ENCODE results near the gene FZD4.
"Not testable (repeated sequence)": the region's sequence is repeated elsewhere in the genome, so short reads cannot be mapped to it uniquely, and the experiment has no call there.

The FZD4 gene

GRCh38 chr11:86955361-86956120 is at the start of gene FZD4:
TSS of gene FZD4 (minus strand) at chr11:86955395. CDS start at chr11:86955085, 310 bp downstream.
- peak in 3 of 4 experiments; percentile 11 to 51 (median 17) for DNase-seq (ENCODE audit: low read depth in 4 of 4, low spot score in 1 of 4)

GRCh38 chr11:87004281-87004680 is 49.1 kb upstream of the FZD4 start:
- DNase-seq (ENCODE audit: low read depth in 4 of 4, low spot score in 1 of 4): not testable (repeated sequence)

GRCh38 chr11:87002918-87003317 is 47.7 kb upstream of the FZD4 start:
- DNase-seq (ENCODE audit: low read depth in 4 of 4, low spot score in 1 of 4): no peak

GRCh38 chr11:86999859-87000753 is 44.9 kb upstream of the FZD4 start:
- no peak for DNase-seq (ENCODE audit: low read depth in 4 of 4, low spot score in 1 of 4)

- DNase-seq (ENCODE audit: low read depth in 4 of 4, low spot score in 1 of 4): no peak
Measured at GRCh38 chr11:86999388-86999787, 44.2 kb upstream of the FZD4 start.

GRCh38 chr11:86996953-86997570 is 41.9 kb upstream of the FZD4 start:
- no peak for DNase-seq (ENCODE audit: low read depth in 4 of 4, low spot score in 1 of 4)

- no peak for DNase-seq (ENCODE audit: low read depth in 4 of 4, low spot score in 1 of 4)
Measured at GRCh38 chr11:86993031-86993430, 37.8 kb upstream of the FZD4 start.

GRCh38 chr11:86992340-86992739 is 37.1 kb upstream of the FZD4 start:
- not testable (repeated sequence) for DNase-seq (ENCODE audit: low read depth in 4 of 4, low spot score in 1 of 4)

GRCh38 chr11:86991341-86991740 is 36.1 kb upstream of the FZD4 start:
- no peak for DNase-seq (ENCODE audit: low read depth in 4 of 4, low spot score in 1 of 4)

GRCh38 chr11:86990515-86990914 is 35.3 kb upstream of the FZD4 start:
- no peak for DNase-seq (ENCODE audit: low read depth in 4 of 4, low spot score in 1 of 4)

- no peak for DNase-seq (ENCODE audit: low read depth in 4 of 4, low spot score in 1 of 4)
Measured at GRCh38 chr11:86990031-86990430, 34.8 kb upstream of the FZD4 start.

GRCh38 chr11:86988351-86988881 is 33.2 kb upstream of the FZD4 start:
- no peak for DNase-seq (ENCODE audit: low read depth in 4 of 4, low spot score in 1 of 4)

GRCh38 chr11:86987679-86988078 is 32.5 kb upstream of the FZD4 start:
- DNase-seq (ENCODE audit: low read depth in 4 of 4, low spot score in 1 of 4): no peak

- no peak for DNase-seq (ENCODE audit: low read depth in 4 of 4, low spot score in 1 of 4)
Measured at GRCh38 chr11:86984701-86985100, 29.5 kb upstream of the FZD4 start.

- DNase-seq (ENCODE audit: low read depth in 4 of 4, low spot score in 1 of 4): no peak
Measured at GRCh38 chr11:86983021-86983488, 27.9 kb upstream of the FZD4 start.

- DNase-seq (ENCODE audit: low read depth in 4 of 4, low spot score in 1 of 4): no peak
Measured at GRCh38 chr11:86981777-86982540, 26.8 kb upstream of the FZD4 start.

- DNase-seq (ENCODE audit: low read depth in 4 of 4, low spot score in 1 of 4): no peak
Measured at GRCh38 chr11:86980086-86980796, 25.0 kb upstream of the FZD4 start.

GRCh38 chr11:86978756-86979608 is 23.8 kb upstream of the FZD4 start:
- DNase-seq (ENCODE audit: low read depth in 4 of 4, low spot score in 1 of 4): no peak

GRCh38 chr11:86978247-86978646 is 23.1 kb upstream of the FZD4 start:
- DNase-seq (ENCODE audit: low read depth in 4 of 4, low spot score in 1 of 4): no peak
